IMR-90 (cell line): Measurements from ENCODE around the gene GALNT17.

Source experiments
- BHLHE40 ChIP-seq: fragments of 150-350 bp; IDR thresholded peaks from 2 replicates; pipeline ENCODE4 v1.6.1; 2016; ENCODE audit warnings: mild to moderate bottlenecking, low read depth, low read length
- CTCF ChIP-seq: conservative IDR thresholded peaks from 2 replicates; pipeline ENCODE4 v1.5.1; 2012; ENCODE audit warnings: mild to moderate bottlenecking, low read depth, low read length, improper control_type of control experiment
- ELK1 ChIP-seq: fragments of 150-350 bp; IDR thresholded peaks from 2 replicates; pipeline ENCODE4 v1.6.1; 2016; ENCODE audit warnings: low read depth, mild to moderate bottlenecking, low read length, moderate library complexity, borderline replicate concordance
- MAFK ChIP-seq: IDR thresholded peaks from 2 replicates; pipeline ENCODE4 v1.6.1; 2012; ENCODE audit warnings: low read depth, low read length, improper control_type of control experiment
- MAZ ChIP-seq: IDR thresholded peaks from 2 replicates; pipeline ENCODE4 v1.6.1; 2012; ENCODE audit warnings: low read depth, mild to moderate bottlenecking, low read length, improper control_type of control experiment, moderate library complexity, borderline replicate concordance
- MXI1 ChIP-seq: IDR thresholded peaks from 2 replicates; pipeline ENCODE4 v1.6.1; 2012; ENCODE audit warnings: low read depth, mild to moderate bottlenecking, low read length, moderate library complexity, borderline replicate concordance
- POLR2A ChIP-seq: IDR thresholded peaks from 2 replicates; pipeline ENCODE4 v1.6.1; 2012; ENCODE audit warnings: mild to moderate bottlenecking, low read depth, low read length
- RFX5 ChIP-seq: IDR thresholded peaks from 2 replicates; pipeline ENCODE4 v1.8.0; 2012; ENCODE audit warnings: low read depth, mild to moderate bottlenecking, low read length, moderate library complexity

GRCh38 chr7:71270558-71270957 is 138.6 kb downstream of the GALNT17 start:
- no peak for TF ChIP-seq RFX5
- no peak for TF ChIP-seq CTCF
- TF ChIP-seq POLR2A, result no peak
- TF ChIP-seq MAZ, result no peak
- no peak for TF ChIP-seq MAFK
- TF ChIP-seq MXI1, result no peak
- no peak for TF ChIP-seq ELK1
- TF ChIP-seq BHLHE40, result no peak
